GM19238 (cell line): ENCODE measurements around the gene TTF2.

Experiments used
- DNase-seq: peaks from one replicate; pipeline ENCODE4 v3.0.0; 2011; ENCODE audit warnings: low spot score; ENCODE audit not compliant: insufficient read length

TTF2 gene

GRCh38 chr1:117045644-117046043 is 14.5 kb upstream of the TTF2 start:
- no peak for DNase-seq

GRCh38 chr1:117046781-117047180 is 13.3 kb upstream of the TTF2 start:
- DNase-seq = no peak

- no peak for DNase-seq
These were observed 12.9 kb upstream of the TTF2 start for GRCh38 chr1:117047271-117047670.

GRCh38 chr1:117049857-117050256 is 10.3 kb upstream of the TTF2 start:
- no peak for DNase-seq

GRCh38 chr1:117051224-117052064 is 8.7 kb upstream of the TTF2 start:
- peak; percentile 26 for DNase-seq

- no peak for DNase-seq
These were observed 6.1 kb upstream of the TTF2 start for GRCh38 chr1:117054068-117054467.

GRCh38 chr1:117058810-117059209 is 1.3 kb upstream of the TTF2 start:
- no peak for DNase-seq

- DNase-seq = peak; percentile 41
These were observed 820 bp upstream of the TTF2 start for GRCh38 chr1:117059334-117059677.

GRCh38 chr1:117060441-117061317 is 553 bp downstream of the TTF2 start:
- peak; percentile 16 for DNase-seq

GRCh38 chr1:117061986-117062415 is 1.9 kb downstream of the TTF2 start:
- no peak for DNase-seq

- no peak for DNase-seq
These were observed 6.2 kb downstream of the TTF2 start for GRCh38 chr1:117066367-117066766.

GRCh38 chr1:117067533-117068370 is 7.6 kb downstream of the TTF2 start:
- peak; percentile 16 for DNase-seq

GRCh38 chr1:117068580-117068979 is 8.5 kb downstream of the TTF2 start:
- no peak for DNase-seq

- no peak for DNase-seq
These were observed 9.2 kb downstream of the TTF2 start for GRCh38 chr1:117069220-117069844.

- DNase-seq = no peak
These were observed 10.0 kb downstream of the TTF2 start for GRCh38 chr1:117070124-117070523.

GRCh38 chr1:117076648-117077047 is 16.5 kb downstream of the TTF2 start:
- no peak for DNase-seq

- no peak for DNase-seq
These were observed 17.1 kb downstream of the TTF2 start for GRCh38 chr1:117077267-117077666.

- DNase-seq = no peak
These were observed 19.6 kb downstream of the TTF2 start for GRCh38 chr1:117079737-117080136.

GRCh38 chr1:117084231-117084630 is 24.1 kb downstream of the TTF2 start:
- no peak for DNase-seq

GRCh38 chr1:117087686-117088085 is 27.6 kb downstream of the TTF2 start:
- DNase-seq = no peak

- DNase-seq = no peak
These were observed 29.9 kb downstream of the TTF2 start for GRCh38 chr1:117089996-117090395.
